Immature natural killer cell (primary cell): ENCODE data around the gene ZNF334. TPM values are rescaled to one million over a fixed set of nuclear protein-coding genes. Genes with fewer than 3 reads are reported as not detected.

Source experiments
- DNase-seq, 3 donors: peaks; one replicate each; pipeline ENCODE4 v3.0.0; 2022; ENCODE audit warnings: mixed read lengths in 1 of 3
- H3K27ac Mint-ChIP-seq, 6 donors: one replicate each; pipeline ENCODE4 v1.8.0; 2020; ENCODE audit warnings: mixed read lengths in 6 of 6, mild to moderate bottlenecking in 5 of 6, inconsistent platforms in 4 of 6, moderate library complexity in 3 of 6
- H3K27me3 Mint-ChIP-seq, 3 donors: one replicate each; pipeline ENCODE4 v1.8.0; 2020 to 2021; ENCODE audit warnings: low read depth in 3 of 3, mild to moderate bottlenecking in 3 of 3, mixed read lengths in 3 of 3, moderate library complexity in 3 of 3, inconsistent platforms in 1 of 3
- H3K36me3 Mint-ChIP-seq, 3 donors: one replicate each; pipeline ENCODE4 v1.8.0; 2020; ENCODE audit warnings: mixed read lengths in 3 of 3, inconsistent platforms in 2 of 3, mild to moderate bottlenecking in 2 of 3
- H3K4me1 Mint-ChIP-seq, 2 donors: one replicate each; pipeline ENCODE4 v1.8.0; 2020; ENCODE audit warnings: inconsistent platforms in 2 of 2, mild to moderate bottlenecking in 2 of 2, mixed read lengths in 2 of 2, moderate library complexity in 1 of 2
- H3K4me3 Mint-ChIP-seq, 5 donors: one replicate each; pipeline ENCODE4 v1.8.0; 2020; ENCODE audit warnings: mild to moderate bottlenecking in 5 of 5, mixed read lengths in 5 of 5, inconsistent platforms in 3 of 5, moderate library complexity in 3 of 5
- H3K9me3 Mint-ChIP-seq, 6 donors: one replicate each; pipeline ENCODE4 v1.8.0; 2020; ENCODE audit warnings: mild to moderate bottlenecking in 6 of 6, mixed read lengths in 6 of 6, inconsistent platforms in 4 of 6, moderate library complexity in 3 of 6
- polyA plus RNA-seq, 3 donors: library from polyadenylated mRNA; unstranded; fragments of 300-500 nt; fragmentation: Illumina TruSeq; gene quantifications; one replicate each; pipeline ENCODE4 v1.2.3, GENCODE V29; 2021

The ZNF334 gene
- polyA plus RNA-seq: under 1 TPM in 1 of 3 donors, not detected in 2; 0.18 TPM

- H3K27me3 Mint-ChIP-seq: peaks cover 0 to 19% (median 4%) of the 10 kb centered on the region in 3 donors
- no peak for DNase-seq
- H3K27ac Mint-ChIP-seq: no peak within 1 kb of the TSS
- no peaks in the 10 kb centered on the region for H3K9me3 Mint-ChIP-seq
- H3K4me3 Mint-ChIP-seq: peak within 1 kb of the TSS; percentile 63 to 83 (median 80)
- H3K4me1 Mint-ChIP-seq: peaks cover 2 to 13% of the 10 kb centered on the region in 2 donors
- no peaks in the 10 kb centered on the region for H3K36me3 Mint-ChIP-seq
Observed at GRCh38 chr20:46512943-46513844, at the start of gene ZNF334. TSS of gene ZNF334 (minus strand) at chr20:46513559. CDS start at chr20:46512102, 1,457 bp downstream.

GRCh38 chr20:46562373-46563169, 49.2 kb upstream of the ZNF334 start:
- Mint-ChIP-seq H3K27ac (no peak overlapping the region), H3K4me1 (no peaks in the 10 kb centered on the region), H3K4me3 (no peak overlapping the region), H3K36me3 (no peaks in the 10 kb centered on the region), H3K9me3 (no peaks in the 10 kb centered on the region), H3K27me3 (peaks cover 2 to 4% (median 2%) of the 10 kb centered on the region in 3 donors)
- DNase-seq: peak; percentile 23 to 43 (median 40)

GRCh38 chr20:46562009-46562372, 48.6 kb upstream of the ZNF334 start:
- no peak overlapping the region for H3K27ac Mint-ChIP-seq
- DNase-seq: no peak
- no peaks in the 10 kb centered on the region for H3K4me1 Mint-ChIP-seq
- no peaks in the 10 kb centered on the region for H3K9me3 Mint-ChIP-seq
- no peaks in the 10 kb centered on the region for H3K36me3 Mint-ChIP-seq
- no peak overlapping the region for H3K4me3 Mint-ChIP-seq
- H3K27me3 Mint-ChIP-seq: peaks cover 0 to 2% (median 2%) of the 10 kb centered on the region in 3 donors

GRCh38 chr20:46559685-46560440, 46.5 kb upstream of the ZNF334 start:
- peaks cover 0 to 2% (median 2%) of the 10 kb centered on the region in 3 donors for H3K27me3 Mint-ChIP-seq
- H3K4me1 Mint-ChIP-seq: peaks cover 0 to 7% of the 10 kb centered on the region in 2 donors
- H3K9me3 Mint-ChIP-seq: no peaks in the 10 kb centered on the region
- H3K4me3 Mint-ChIP-seq: no peak overlapping the region
- H3K27ac Mint-ChIP-seq: no peak overlapping the region
- DNase-seq: no peak
- H3K36me3 Mint-ChIP-seq: no peaks in the 10 kb centered on the region

- Mint-ChIP-seq H3K27me3 (peaks cover 0 to 2% (median 2%) of the 10 kb centered on the region in 3 donors), H3K9me3 (no peaks in the 10 kb centered on the region), H3K27ac (no peak overlapping the region), H3K36me3 (no peaks in the 10 kb centered on the region), H3K4me1 (peaks cover 0 to 8% of the 10 kb centered on the region in 2 donors), H3K4me3 (no peak overlapping the region)
- no peak for DNase-seq
Observed at GRCh38 chr20:46559001-46559400, 45.6 kb upstream of the ZNF334 start.

GRCh38 chr20:46558511-46558959, 45.2 kb upstream of the ZNF334 start:
- H3K9me3 Mint-ChIP-seq: no peaks in the 10 kb centered on the region
- no peak overlapping the region for H3K27ac Mint-ChIP-seq
- H3K27me3 Mint-ChIP-seq: peaks cover 0 to 2% (median 2%) of the 10 kb centered on the region in 3 donors
- H3K4me3 Mint-ChIP-seq: no peak overlapping the region
- no peaks in the 10 kb centered on the region for H3K36me3 Mint-ChIP-seq
- H3K4me1 Mint-ChIP-seq: peaks cover under 1 to 10% of the 10 kb centered on the region in 2 donors
- DNase-seq: no peak

- H3K4me3 Mint-ChIP-seq: no peak overlapping the region
- H3K4me1 Mint-ChIP-seq: peaks cover 12 to 21% of the 10 kb centered on the region in 2 donors
- peaks cover 0 to 2% (median 2%) of the 10 kb centered on the region in 3 donors for H3K27me3 Mint-ChIP-seq
- no peaks in the 10 kb centered on the region for H3K36me3 Mint-ChIP-seq
- no peak overlapping the region for H3K27ac Mint-ChIP-seq
- no peak for DNase-seq
- no peaks in the 10 kb centered on the region for H3K9me3 Mint-ChIP-seq
Observed at GRCh38 chr20:46557231-46557956, 44.0 kb upstream of the ZNF334 start.

DNA sequence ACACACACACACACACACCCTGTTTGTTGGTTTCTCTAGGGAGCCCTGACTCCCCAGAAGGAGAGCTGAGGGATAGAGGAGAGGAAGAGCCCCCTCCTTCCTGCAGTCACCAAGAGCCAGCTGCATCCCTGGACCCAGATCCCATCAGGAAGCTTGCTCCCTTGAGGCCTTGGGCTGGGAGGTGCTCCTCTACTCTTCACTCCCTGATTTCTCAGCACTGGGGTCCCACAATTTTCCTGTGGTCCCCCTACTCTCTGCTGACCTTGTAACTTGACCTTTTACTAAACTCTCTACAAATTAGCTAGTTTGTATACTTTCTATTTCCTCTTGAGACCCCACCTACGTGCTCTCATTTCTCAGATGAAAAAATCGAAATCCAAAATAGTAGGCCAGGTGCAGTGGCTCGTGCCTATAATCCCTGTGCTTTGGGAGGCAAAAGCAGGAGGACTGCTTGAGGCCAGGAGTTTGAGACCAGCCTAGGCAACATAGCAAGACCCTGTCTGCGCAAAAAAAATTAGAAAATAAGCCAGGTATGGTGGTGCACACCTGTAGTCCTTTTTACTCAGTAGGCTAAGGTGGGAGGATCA, 42.1 kb upstream of the ZNF334 start:
- Mint-ChIP-seq H3K27ac (peak overlapping the region in 1 of 6 donors; percentile 57), H3K36me3 (no peaks in the 10 kb centered on the region), H3K27me3 (peaks cover 0 to 2% (median 2%) of the 10 kb centered on the region in 3 donors), H3K4me1 (peaks cover 21 to 31% of the 10 kb centered on the region in 2 donors), H3K9me3 (no peaks in the 10 kb centered on the region), H3K4me3 (no peak overlapping the region)
- DNase-seq: no peak

- H3K27me3 Mint-ChIP-seq: peaks cover 0 to 2% (median 2%) of the 10 kb centered on the region in 3 donors
- DNase-seq: no peak
- H3K9me3 Mint-ChIP-seq: no peaks in the 10 kb centered on the region
- no peaks in the 10 kb centered on the region for H3K36me3 Mint-ChIP-seq
- no peak overlapping the region for H3K27ac Mint-ChIP-seq
- no peak overlapping the region for H3K4me3 Mint-ChIP-seq
- H3K4me1 Mint-ChIP-seq: peaks cover 21 to 31% of the 10 kb centered on the region in 2 donors
Observed at GRCh38 chr20:46554828-46555227, 41.5 kb upstream of the ZNF334 start.

DNA sequence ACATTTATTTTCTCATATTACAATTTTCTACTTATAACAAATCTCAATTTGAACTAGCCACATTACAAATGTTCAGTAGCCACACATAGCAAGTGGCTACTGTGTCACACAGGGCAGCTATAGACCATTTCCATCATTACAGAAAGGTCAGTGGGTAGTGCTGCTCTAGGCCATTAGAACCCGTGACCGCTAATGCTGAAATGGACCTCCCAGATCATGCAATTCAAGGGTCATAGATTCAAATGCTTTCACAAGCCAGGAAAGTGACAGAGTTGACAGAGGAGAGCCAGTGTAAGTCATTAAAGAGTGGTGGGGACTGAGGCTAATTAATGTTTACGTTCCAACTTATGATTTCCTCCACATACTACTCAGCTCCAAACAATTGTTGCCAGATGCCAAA, 40.6 kb upstream of the ZNF334 start:
- H3K36me3 Mint-ChIP-seq: no peaks in the 10 kb centered on the region
- no peak overlapping the region for H3K4me3 Mint-ChIP-seq
- peaks cover 0 to 2% (median 2%) of the 10 kb centered on the region in 3 donors for H3K27me3 Mint-ChIP-seq
- no peaks in the 10 kb centered on the region for H3K9me3 Mint-ChIP-seq
- no peak for DNase-seq
- H3K27ac Mint-ChIP-seq: no peak overlapping the region
- peaks cover 21 to 31% of the 10 kb centered on the region in 2 donors for H3K4me1 Mint-ChIP-seq

DNA sequence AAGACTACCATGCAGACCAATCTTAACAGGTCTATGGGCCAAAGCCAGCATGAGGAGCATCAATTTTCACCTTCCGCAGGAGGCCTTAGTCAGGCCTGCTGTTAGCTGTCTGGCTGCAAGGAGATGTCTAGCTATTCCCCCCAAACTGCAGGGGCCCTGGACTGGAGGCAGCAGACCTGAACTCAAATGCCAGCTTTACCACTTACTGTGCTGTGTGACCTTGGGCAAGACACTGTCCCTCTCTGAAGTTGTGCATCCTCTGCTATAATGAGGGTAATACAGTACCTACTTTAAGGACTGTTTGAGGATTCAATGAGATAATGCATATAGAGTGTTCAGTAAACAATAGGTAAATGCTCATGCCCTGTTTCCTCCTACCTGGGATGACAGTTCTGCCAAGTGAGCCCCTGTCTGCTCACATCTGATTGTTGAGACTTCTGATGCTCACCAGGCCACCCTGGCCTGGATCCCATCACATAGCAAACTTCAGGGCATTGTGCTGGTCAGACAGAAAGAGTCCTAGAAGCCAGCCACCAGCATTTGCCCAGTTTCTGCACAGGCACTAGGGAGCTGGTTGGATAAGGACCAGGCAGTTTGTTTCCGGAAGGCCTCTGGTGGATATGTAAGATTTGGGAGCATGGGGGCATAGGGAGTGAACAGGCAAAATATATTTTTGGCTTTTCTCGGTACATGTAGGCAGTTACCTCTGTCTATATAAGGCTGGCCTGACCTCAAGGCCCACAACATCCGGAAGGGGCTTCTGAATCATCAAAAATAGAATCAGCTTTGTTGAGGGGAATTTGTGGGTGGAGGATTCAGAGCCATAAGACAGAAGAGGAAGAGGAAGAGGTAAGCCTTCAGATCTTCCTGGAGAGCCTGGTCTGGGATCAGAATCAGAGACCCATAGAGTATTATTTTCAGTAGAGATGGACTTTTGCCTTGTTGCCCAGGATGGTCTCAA, 39.4 kb upstream of the ZNF334 start:
- peak in 2 of 3 donors; percentile 25 to 29 for DNase-seq
- Mint-ChIP-seq H3K36me3 (no peaks in the 10 kb centered on the region), H3K4me1 (peaks cover 21 to 31% of the 10 kb centered on the region in 2 donors), H3K9me3 (no peaks in the 10 kb centered on the region), H3K27ac (peak overlapping the region in 5 of 6 donors; percentile 22 to 74 (median 56)), H3K27me3 (no peaks in the 10 kb centered on the region), H3K4me3 (peak overlapping the region; percentile 54 to 81 (median 69))
